CD8-positive, alpha-beta memory T cell (primary cell): ENCODE data around the gene TMEM203. TPM values are rescaled to one million over a fixed set of nuclear protein-coding genes. Genes with fewer than 3 reads are reported as not detected.
"Not testable (repeated sequence)": the region's sequence is repeated elsewhere in the genome, so short reads cannot be mapped to it uniquely, and the experiment has no call there.

Source experiments
- CTCF ChIA-PET: fragments of 350-600 bp; sonication (Branson Sonifier 250); formaldehyde crosslinking; loops from one replicate; lab custom pipeline; 2021; ENCODE audit warnings: antibody characterized with exemption; lab: Charles Lee
- POLR2A ChIA-PET: fragments of 350-600 bp; sonication (Branson Sonifier 250); formaldehyde crosslinking; loops from one replicate; lab custom pipeline; 2021; ENCODE audit warnings: antibody characterized with exemption; lab: Charles Lee
- DNase-seq, 5 donors: peaks; one replicate each; pipeline versions ENCODE4 v3.0.0 to v3.0.0-alpha.2; 2020 to 2022; ENCODE audit warnings: mixed read lengths in 1 of 5
- H3K27ac ChIP-seq: one replicate; pipeline ENCODE4 v1.7.0; 2013; ENCODE audit warnings: low read depth, mild to moderate bottlenecking, low read length, moderate library complexity
- H3K27me3 ChIP-seq: 2 replicates; pipeline ENCODE4 v1.7.0; 2013; ENCODE audit warnings: low read length, mild to moderate bottlenecking; ENCODE audit not compliant: insufficient read depth, poor library complexity, severe bottlenecking
- H3K36me3 ChIP-seq: 2 replicates; pipeline ENCODE4 v1.7.0; 2013; ENCODE audit warnings: mild to moderate bottlenecking, low read length, moderate library complexity; ENCODE audit not compliant: insufficient read depth
- H3K4me1 ChIP-seq: 2 replicates; pipeline ENCODE4 v1.7.0; 2013; ENCODE audit warnings: mild to moderate bottlenecking, low read length, moderate library complexity; ENCODE audit not compliant: insufficient read depth
- H3K4me3 ChIP-seq: 2 replicates; pipeline ENCODE4 v1.7.0; 2013; ENCODE audit warnings: mild to moderate bottlenecking, low read length
- H3K9me3 ChIP-seq: 2 replicates; pipeline ENCODE4 v1.7.0; 2013; ENCODE audit warnings: mild to moderate bottlenecking, low read length
- H3K27ac Mint-ChIP-seq, 8 donors: one replicate each; pipeline ENCODE4 v1.8.0; 2020 to 2021; ENCODE audit warnings: mixed read lengths in 8 of 8, mild to moderate bottlenecking in 6 of 8, inconsistent platforms in 3 of 8, moderate library complexity in 3 of 8
- H3K27me3 Mint-ChIP-seq, 2 donors: one replicate each; pipeline ENCODE4 v1.8.0; 2020 to 2021; ENCODE audit warnings: mixed read lengths in 2 of 2, mild to moderate bottlenecking in 1 of 2, moderate library complexity in 1 of 2
- H3K36me3 Mint-ChIP-seq, 3 donors: one replicate each; pipeline ENCODE4 v1.8.0; 2020 to 2021; ENCODE audit warnings: mixed read lengths in 3 of 3, inconsistent platforms in 1 of 3, mild to moderate bottlenecking in 1 of 3
- H3K4me1 Mint-ChIP-seq, 3 donors: one replicate each; pipeline ENCODE4 v1.8.0; 2020 to 2021; ENCODE audit warnings: mixed read lengths in 3 of 3, inconsistent platforms in 1 of 3, mild to moderate bottlenecking in 1 of 3
- H3K4me3 Mint-ChIP-seq, 7 donors: one replicate each; pipeline ENCODE4 v1.8.0; 2020 to 2021; ENCODE audit warnings: mixed read lengths in 7 of 7, mild to moderate bottlenecking in 6 of 7, moderate library complexity in 4 of 7, inconsistent platforms in 2 of 7
- H3K9me3 Mint-ChIP-seq, 5 donors: one replicate each; pipeline ENCODE4 v1.8.0; 2020 to 2022; ENCODE audit warnings: mixed read lengths in 5 of 5, mild to moderate bottlenecking in 3 of 5, moderate library complexity in 2 of 5, inconsistent platforms in 1 of 5
- polyA plus RNA-seq: library from polyadenylated mRNA; unstranded; fragments of 300-500 nt; fragmentation: Illumina TruSeq; gene quantifications from one replicate; pipeline ENCODE4 v1.2.3, GENCODE V29; 2021
- total RNA-seq, 2 experiments: library from RNA; stranded (reverse); gene quantifications; one replicate each; pipeline ENCODE4 v1.2.3, GENCODE V29; 2021

TMEM203 gene
- total and polyA plus RNA-seq, 3 experiments from 2014 or later = 51.5 to 134 (median 53.9) TPM

GRCh38 chr9:137239541-137240200 lies 34.2 kb upstream of the TMEM203 start:
- POLR2A ChIA-PET = interaction anchor here (0.7 to 3.4 kb wide), 11 partner anchors 16 to 312 kb away, joined by 3 to 83 read pairs (median 6); partner anchors contain the start of genes ANAPC2, MAN1B1, MRPL41 and NELFB
- Histone ChIP-seq H3K4me3 (peak overlapping the region; percentile 60), H3K36me3 (peaks cover 10% of the 10 kb centered on the region), H3K27ac (peak overlapping the region; percentile 79), H3K4me1 (peaks cover 22% of the 10 kb centered on the region)
- peaks cover 15 to 52% (median 17%) of the 10 kb centered on the region in 3 donors for H3K4me1 Mint-ChIP-seq
- H3K27me3 Mint-ChIP-seq, H3K9me3 Mint-ChIP-seq, H3K27me3 ChIP-seq, H3K9me3 ChIP-seq, DNase-seq: not testable (repeated sequence)
- H3K27ac Mint-ChIP-seq = peak overlapping the region in 6 of 8 donors; percentile 33 to 68 (median 56)
- CTCF ChIA-PET = interaction anchor here (0.8 to 4.4 kb wide), 8 partner anchors 9 to 211 kb away, joined by 3 to 43 read pairs (median 6); partner anchors contain the start of genes NELFB, RNF224, SLC34A3 and UAP1L1
- peak overlapping the region; percentile 28 to 88 (median 77) for H3K4me3 Mint-ChIP-seq
- peaks cover 0 to 22% (median 5%) of the 10 kb centered on the region in 3 donors for H3K36me3 Mint-ChIP-seq

DNA sequence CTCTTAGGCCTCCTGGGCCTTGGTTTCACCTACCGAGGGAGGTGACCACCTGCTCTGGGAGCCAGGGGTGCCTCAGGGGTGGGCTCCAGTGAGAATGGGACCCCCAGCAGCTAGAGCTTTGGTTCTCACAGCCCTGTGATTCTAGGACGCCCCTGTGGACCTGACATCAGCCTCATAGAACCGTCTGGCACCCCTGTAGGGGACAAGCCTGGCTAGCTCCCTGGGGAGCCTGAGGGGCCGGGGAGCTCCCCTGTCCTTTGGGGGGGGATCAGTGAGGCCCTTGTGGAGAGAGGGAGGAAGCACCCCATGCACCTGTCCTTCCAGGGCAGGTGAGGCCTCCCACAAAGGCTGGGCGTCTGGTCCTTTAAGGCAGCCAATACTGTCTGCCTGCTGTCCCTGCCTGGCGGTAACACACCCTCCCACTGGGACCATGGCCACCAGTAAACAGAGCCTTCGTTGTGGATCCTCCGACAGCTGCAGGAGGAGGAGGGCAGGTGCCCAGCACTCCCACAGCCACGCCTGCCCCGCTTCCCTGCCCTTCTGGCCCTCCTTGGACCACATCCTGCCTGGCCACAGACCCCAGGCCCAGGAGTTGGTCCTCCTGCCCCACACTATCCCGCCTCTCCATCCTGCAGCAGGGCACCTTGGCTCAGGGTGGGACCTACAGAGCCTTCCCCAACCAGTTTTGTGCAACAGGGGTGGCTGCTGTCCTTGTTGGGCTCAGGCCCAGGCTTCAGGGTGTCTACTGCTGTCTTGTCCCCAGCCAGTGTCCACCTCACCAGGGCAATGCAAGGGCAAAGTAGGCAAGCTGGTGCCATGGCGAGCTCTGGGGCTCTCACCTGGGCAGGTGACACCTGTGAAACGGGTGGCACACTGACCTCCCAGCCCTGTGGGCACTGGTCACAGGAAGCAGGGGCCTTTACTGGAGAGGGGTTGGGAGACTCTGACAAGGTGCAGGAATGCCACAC lies 32.6 kb upstream of the TMEM203 start:
- Mint-ChIP-seq H3K9me3 (no peaks in the 10 kb centered on the region), H3K27me3 (peaks cover 4 to 8% of the 10 kb centered on the region in 2 donors), H3K4me1 (peaks cover 15 to 41% (median 15%) of the 10 kb centered on the region in 3 donors), H3K27ac (peak overlapping the region in 2 of 8 donors; percentile 50 to 75), H3K36me3 (peaks cover 0 to 14% (median 3%) of the 10 kb centered on the region in 3 donors), H3K4me3 (peak overlapping the region in 2 of 7 donors; percentile 15 to 59)
- CTCF ChIA-PET = interaction anchor here (0.8 to 2.4 kb wide), 8 partner anchors 9 to 191 kb away, joined by 3 to 18 read pairs (median 6); partner anchors contain the start of genes CYSRT1, MAN1B1, NELFB and NPDC1
- no peaks in the 10 kb centered on the region for H3K9me3 ChIP-seq
- no peak for DNase-seq
- H3K4me3 ChIP-seq = no peak overlapping the region
- peaks cover 22% of the 10 kb centered on the region for H3K4me1 ChIP-seq
- peaks cover 10% of the 10 kb centered on the region for H3K36me3 ChIP-seq
- POLR2A ChIA-PET = interaction anchor here (0.6 kb wide), 1 partner anchor 110 kb away, joined by 3 read pairs; no protein-coding TSS in a partner anchor
- H3K27ac ChIP-seq = no peak overlapping the region
- H3K27me3 ChIP-seq = no peaks in the 10 kb centered on the region

GRCh38 chr9:137236936-137237421 lies 31.5 kb upstream of the TMEM203 start:
- Mint-ChIP-seq H3K4me1 (peaks cover 5 to 31% (median 6%) of the 10 kb centered on the region in 3 donors), H3K36me3 (peaks cover 0 to 3% (median 0%) of the 10 kb centered on the region in 3 donors), H3K27ac (peak overlapping the region in 1 of 8 donors; percentile 62), H3K27me3 (peaks cover 4 to 8% of the 10 kb centered on the region in 2 donors), H3K4me3 (peak overlapping the region in 1 of 7 donors; percentile 32), H3K9me3 (no peaks in the 10 kb centered on the region)
- Histone ChIP-seq H3K4me1 (peaks cover 13% of the 10 kb centered on the region), H3K9me3 (no peaks in the 10 kb centered on the region), H3K27me3 (no peaks in the 10 kb centered on the region), H3K27ac (peak overlapping the region; percentile 27), H3K4me3 (no peak overlapping the region), H3K36me3 (peaks cover under 1% of the 10 kb centered on the region)
- ChIA-PET POLR2A (interaction anchor here (0.8 to 1.0 kb wide), 2 partner anchors 17 to 112 kb away, joined by 3 to 4 read pairs; no protein-coding TSS in a partner anchor), CTCF (interaction anchor here (0.6 to 2.4 kb wide), 36 partner anchors 10 to 823 kb away, joined by 3 to 18 read pairs (median 4); partner anchors contain the start of genes CYSRT1, DPP7, MAN1B1 and NELFB)
- DNase-seq = no peak

DNA sequence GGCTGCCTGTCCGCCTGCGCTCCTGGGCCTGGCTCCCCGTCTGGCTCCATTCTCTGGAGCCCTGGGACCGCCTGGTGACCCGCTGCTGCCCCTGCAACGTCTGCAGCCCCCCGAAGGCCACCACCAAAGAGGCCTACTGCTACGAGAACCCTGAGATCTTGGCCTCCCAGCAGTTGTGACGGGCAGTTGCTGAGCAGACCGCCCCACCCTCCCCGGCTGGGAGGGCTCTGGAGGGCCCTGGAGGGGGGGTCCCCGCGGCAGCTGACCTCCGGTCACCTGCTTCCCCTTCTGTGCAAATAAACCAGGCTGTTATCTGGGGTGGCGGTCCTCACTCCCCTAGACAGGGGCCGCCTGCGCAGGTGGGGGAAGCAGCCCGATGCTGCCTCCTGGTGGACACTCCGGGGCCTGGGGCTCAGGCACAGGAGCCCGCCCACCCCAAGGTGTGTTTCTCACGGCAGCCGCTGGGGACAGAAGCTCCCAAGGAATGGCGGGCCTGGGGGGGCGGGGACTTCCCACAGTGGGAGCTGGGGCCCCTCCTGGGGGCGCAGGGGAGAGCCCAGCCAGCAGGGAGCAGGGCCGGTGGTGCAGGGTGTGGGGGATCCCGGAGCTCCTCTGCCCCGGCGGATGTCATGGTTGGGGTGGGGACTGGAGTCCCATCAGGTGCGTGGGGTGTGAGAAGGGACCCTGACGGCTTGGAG lies 30.9 kb upstream of the TMEM203 start:
- Histone ChIP-seq H3K36me3 (no peaks in the 10 kb centered on the region), H3K4me1 (peaks cover 12% of the 10 kb centered on the region), H3K27me3 (no peaks in the 10 kb centered on the region), H3K9me3 (no peaks in the 10 kb centered on the region), H3K27ac (peak overlapping the region; percentile 27), H3K4me3 (no peak overlapping the region)
- Mint-ChIP-seq H3K27ac (peak overlapping the region in 1 of 8 donors; percentile 62), H3K9me3 (no peaks in the 10 kb centered on the region), H3K36me3 (peaks cover 0 to 3% (median 0%) of the 10 kb centered on the region in 3 donors), H3K4me1 (peaks cover 5 to 31% (median 6%) of the 10 kb centered on the region in 3 donors), H3K27me3 (peaks cover 4 to 11% of the 10 kb centered on the region in 2 donors), H3K4me3 (peak overlapping the region in 2 of 7 donors; percentile 37 to 40)
- DNase-seq = peak; percentile 83 to 93 (median 87)
- ChIA-PET CTCF (interaction anchor here (0.6 to 2.4 kb wide), 36 partner anchors 9 to 822 kb away, joined by 3 to 18 read pairs (median 4); partner anchors contain the start of genes CYSRT1, DPP7, MAN1B1 and NELFB), POLR2A (interaction anchor here (0.6 to 1.0 kb wide), 3 partner anchors 18 to 141 kb away, joined by 3 to 4 read pairs (median 3); no protein-coding TSS in a partner anchor)

DNA sequence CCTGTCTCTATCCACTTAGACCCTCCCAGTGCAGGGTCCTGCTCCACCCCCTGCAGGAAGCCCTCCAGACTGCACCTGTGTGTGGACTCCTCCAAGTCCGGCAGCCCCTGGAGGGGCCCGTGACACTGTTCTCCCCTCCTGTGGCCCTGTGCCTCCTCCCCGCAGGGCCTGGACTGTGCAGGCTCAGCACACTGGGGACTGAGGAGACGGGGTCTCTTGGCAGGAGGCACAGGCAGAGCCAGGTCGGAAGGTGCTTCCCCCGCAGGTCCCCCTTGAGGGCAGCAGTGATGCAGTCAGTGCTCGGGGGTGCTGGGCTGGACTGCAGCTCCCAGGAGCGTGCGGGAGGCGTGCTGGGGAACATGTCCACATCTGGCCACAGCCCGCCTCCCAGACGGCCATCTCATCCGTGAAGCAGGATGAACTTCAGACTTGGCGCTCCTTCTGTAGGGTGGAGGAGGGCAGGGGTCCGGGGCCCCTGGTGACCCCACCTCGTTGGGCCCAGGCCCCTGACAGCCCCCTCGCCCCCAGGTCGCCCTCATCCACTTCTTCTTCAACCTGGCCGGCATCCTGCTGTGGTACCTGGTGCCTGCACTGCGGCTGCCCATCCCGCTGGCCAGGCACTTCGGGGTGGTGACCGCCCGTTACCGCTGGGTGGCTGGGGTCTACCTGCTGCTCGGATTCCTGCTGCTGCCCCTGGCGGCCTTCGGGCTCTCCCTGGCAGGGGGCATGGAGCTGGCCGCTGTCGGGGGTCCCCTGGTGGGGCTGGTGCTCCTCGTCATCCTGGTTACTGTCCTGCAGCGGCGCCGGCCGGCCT lies 30.2 kb upstream of the TMEM203 start:
- H3K36me3 Mint-ChIP-seq = no peaks in the 10 kb centered on the region
- H3K27me3 ChIP-seq = no peaks in the 10 kb centered on the region

GRCh38 chr9:137234758-137235423 lies 29.4 kb upstream of the TMEM203 start:
- H3K27me3 Mint-ChIP-seq = peaks cover 0 to 11% of the 10 kb centered on the region in 2 donors
- peaks cover 1 to 25% (median 6%) of the 10 kb centered on the region in 3 donors for H3K4me1 Mint-ChIP-seq
- H3K36me3 ChIP-seq = no peaks in the 10 kb centered on the region
- no peaks in the 10 kb centered on the region for H3K27me3 ChIP-seq
- ChIA-PET CTCF (interaction anchor here (1.6 kb wide), 1 partner anchor 10 kb away, joined by 4 read pairs; the partner anchor contains the start of gene CYSRT1), POLR2A (no interaction called here)
- no peak overlapping the region for H3K27ac ChIP-seq
- H3K4me1 ChIP-seq = peaks cover 12% of the 10 kb centered on the region
- no peak overlapping the region for H3K4me3 Mint-ChIP-seq
- no peak overlapping the region for H3K4me3 ChIP-seq
- DNase-seq = no peak
- H3K36me3 Mint-ChIP-seq = no peaks in the 10 kb centered on the region
- H3K9me3 ChIP-seq = no peaks in the 10 kb centered on the region
- no peak overlapping the region for H3K27ac Mint-ChIP-seq
- no peaks in the 10 kb centered on the region for H3K9me3 Mint-ChIP-seq

More for the DNA sequence above, 30.2 kb upstream of the TMEM203 start:
- H3K9me3 ChIP-seq = no peaks in the 10 kb centered on the region
- no peaks in the 10 kb centered on the region for H3K36me3 ChIP-seq
- no peaks in the 10 kb centered on the region for H3K9me3 Mint-ChIP-seq
- H3K27me3 Mint-ChIP-seq = peaks cover 0 to 11% of the 10 kb centered on the region in 2 donors
- ChIA-PET POLR2A (interaction anchor here (0.6 to 1.0 kb wide), 2 partner anchors 19 to 140 kb away, joined by 3 to 4 read pairs; no protein-coding TSS in a partner anchor), CTCF (interaction anchor here (1.0 to 2.4 kb wide), 11 partner anchors 11 to 189 kb away, joined by 3 to 18 read pairs (median 6); partner anchors contain the start of genes CYSRT1, MAN1B1, NPDC1 and RNF208)
- H3K4me1 ChIP-seq = peaks cover 12% of the 10 kb centered on the region
- no peak for DNase-seq
- no peak overlapping the region for H3K4me3 Mint-ChIP-seq
- H3K4me3 ChIP-seq = no peak overlapping the region
- H3K27ac Mint-ChIP-seq = no peak overlapping the region
- peak overlapping the region; percentile 27 for H3K27ac ChIP-seq
- H3K4me1 Mint-ChIP-seq = peaks cover 1 to 27% (median 6%) of the 10 kb centered on the region in 3 donors
